GM18511 (cell line): ENCODE measurements around the gene PER1.
"Not testable (repeated sequence)": the region's sequence is repeated elsewhere in the genome, so short reads cannot be mapped to it uniquely, and the experiment has no call there.

ENCODE experiments used
- ATAC-seq: cut with Tn5 transposase; IDR thresholded peaks from one replicate; pipeline ENCODE4 v1.9.1; 2021; ENCODE audit warnings: mild to moderate bottlenecking, moderate library complexity; ENCODE audit not compliant: unreplicated experiment

Gene PER1

DNA sequence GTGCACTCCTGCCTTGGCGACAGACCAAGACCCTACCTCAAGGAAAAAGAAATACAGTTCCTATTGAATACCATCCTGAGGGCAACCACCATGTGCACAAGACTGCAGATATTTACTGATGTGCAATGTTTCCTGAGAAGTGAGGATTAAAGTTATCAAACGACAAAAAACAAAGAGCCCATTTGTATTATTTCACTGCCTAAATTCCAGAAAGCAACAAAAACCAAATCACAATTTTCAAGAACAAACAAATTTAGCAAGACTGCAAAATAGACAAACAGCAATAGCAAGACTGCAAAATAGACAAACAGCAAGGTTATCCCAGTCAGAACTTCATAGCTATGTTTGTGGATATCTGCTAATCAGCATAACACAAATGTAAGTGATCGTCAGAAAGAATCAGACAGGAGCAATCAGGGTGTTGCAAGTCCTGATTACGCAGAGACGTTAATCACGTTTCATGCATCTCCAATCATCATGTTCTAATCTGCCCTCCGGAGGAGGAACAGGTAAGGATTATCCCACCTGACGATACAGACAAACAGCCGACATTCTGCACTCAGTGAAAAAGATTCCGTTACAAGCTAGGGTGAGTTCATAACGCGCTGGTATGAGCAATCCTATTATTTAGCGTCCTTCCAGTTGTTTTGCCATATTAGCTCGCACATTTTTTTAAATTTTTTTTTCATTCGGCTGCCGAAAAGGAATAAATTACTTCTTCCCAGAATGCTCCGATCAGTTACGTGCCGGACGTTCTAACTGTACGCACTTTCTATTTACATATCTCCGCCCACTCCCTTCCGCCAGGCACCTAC is 21.1 kb upstream of the PER1 start:
- ATAC-seq = peak; percentile 64

DNA sequence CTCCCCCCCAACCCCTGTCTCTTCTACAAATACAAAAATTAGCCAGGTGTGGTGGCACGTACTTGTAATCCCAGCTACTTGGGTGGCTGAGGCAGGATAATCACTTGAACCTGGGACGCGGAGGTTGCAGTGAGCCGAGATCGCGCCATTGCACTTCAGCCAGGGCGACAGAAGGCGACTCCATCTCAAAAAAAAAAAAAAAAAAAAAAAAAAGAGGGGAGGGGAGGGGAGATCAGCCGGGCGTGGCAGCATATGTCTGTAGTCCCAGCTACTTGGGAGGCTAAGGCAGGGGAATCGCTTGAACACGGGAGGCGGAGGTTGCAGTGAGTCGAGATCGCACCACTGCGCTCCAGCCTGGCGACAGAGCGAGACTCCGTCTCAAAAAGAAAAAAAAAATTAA is 18.0 kb upstream of the PER1 start:
- ATAC-seq = not testable (repeated sequence)

DNA sequence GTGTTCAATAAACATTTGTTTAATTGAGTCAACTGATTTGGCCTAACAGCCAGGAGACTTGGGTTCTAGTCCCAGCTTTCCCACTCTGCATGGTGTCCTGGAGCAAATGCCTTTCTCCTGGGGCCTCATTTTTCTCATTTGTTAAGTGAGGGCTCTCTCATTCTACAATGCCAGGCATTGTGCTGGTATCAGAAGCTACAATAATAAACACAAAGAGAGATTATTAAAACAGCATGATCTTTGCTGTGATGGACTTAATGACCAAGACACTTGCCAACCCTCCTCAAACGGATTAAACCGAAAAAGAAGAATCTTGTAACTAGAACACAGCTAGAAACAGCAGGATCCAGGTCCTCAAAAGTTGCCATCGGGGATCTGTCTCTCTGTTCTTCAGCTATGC is 15.3 kb upstream of the PER1 start:
- ATAC-seq = no peak

DNA sequence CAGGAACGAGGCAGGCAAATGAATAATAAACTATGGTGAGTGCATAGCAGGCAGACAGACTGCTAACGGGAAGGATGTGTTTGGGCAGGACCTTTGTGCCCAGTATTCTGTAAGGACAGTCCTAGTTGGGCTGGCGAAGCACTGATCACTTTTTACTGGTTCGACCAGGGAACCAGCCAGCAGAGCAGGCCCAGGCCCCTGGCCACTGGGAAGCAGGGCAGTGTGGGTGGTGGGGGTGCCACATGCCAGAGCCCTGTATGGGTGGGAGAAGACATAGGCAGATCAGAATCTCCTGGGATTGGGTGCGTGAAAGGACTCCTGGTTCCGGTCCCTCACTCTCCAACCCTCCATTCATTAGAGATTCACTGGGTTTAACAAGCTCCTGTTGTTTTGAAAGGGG is 14.5 kb upstream of the PER1 start:
- no peak for ATAC-seq

DNA sequence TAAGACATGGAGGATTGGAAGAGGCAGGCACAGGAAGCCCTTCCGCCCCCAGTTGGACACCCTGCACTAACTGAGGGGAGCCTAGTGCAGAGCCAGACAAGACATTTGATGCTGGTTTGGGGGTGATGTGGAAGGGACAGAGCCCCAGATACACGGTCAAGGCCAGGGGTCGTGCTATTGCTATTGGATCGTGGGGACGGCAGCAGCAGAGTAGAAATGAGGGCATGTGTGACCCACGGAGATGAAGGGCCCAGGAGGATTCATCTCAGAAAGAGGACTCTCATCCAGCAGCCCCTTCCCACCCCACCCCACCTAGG is 12.6 kb upstream of the PER1 start:
- ATAC-seq = no peak

DNA sequence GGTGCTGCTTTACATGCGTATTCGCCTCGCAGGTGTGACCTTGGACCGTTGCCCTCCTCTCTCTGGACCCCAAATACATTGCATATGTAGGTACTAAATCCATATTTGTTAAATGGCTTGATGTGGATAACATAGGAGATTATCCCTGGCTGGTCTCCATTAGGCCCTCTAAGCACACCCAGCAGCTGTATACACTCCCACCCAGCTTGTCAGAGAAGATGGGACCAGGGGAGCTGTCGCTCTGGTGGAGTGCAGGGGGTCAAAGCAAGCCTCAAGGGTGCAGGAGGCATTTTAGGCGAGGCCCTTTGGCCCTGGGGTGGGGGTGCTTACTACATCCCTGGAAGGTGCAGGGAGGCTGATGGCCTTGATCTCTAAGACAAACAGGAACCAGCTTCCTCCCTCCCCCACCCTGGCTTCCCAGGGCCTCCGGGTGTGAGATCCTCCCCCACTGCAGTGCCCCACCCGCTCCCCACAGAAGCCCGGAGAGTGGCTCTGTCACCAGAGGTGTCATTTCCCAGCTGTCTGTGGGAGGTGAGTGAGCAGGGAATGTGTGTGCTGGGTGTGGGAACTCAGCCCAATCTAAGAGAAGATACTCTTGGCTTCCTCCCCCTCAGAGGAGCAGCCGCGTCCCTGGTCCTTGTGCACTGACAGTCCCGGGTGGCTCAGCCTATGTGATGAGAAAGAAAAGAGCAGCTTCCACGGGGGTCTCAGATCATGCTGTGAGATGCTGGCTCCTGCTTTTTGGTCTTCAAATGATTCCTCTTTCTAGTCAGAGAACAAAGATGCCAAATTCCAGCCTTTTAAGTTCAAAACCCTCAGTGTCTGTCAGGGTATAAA is 12.0 kb upstream of the PER1 start:
- no peak for ATAC-seq

DNA sequence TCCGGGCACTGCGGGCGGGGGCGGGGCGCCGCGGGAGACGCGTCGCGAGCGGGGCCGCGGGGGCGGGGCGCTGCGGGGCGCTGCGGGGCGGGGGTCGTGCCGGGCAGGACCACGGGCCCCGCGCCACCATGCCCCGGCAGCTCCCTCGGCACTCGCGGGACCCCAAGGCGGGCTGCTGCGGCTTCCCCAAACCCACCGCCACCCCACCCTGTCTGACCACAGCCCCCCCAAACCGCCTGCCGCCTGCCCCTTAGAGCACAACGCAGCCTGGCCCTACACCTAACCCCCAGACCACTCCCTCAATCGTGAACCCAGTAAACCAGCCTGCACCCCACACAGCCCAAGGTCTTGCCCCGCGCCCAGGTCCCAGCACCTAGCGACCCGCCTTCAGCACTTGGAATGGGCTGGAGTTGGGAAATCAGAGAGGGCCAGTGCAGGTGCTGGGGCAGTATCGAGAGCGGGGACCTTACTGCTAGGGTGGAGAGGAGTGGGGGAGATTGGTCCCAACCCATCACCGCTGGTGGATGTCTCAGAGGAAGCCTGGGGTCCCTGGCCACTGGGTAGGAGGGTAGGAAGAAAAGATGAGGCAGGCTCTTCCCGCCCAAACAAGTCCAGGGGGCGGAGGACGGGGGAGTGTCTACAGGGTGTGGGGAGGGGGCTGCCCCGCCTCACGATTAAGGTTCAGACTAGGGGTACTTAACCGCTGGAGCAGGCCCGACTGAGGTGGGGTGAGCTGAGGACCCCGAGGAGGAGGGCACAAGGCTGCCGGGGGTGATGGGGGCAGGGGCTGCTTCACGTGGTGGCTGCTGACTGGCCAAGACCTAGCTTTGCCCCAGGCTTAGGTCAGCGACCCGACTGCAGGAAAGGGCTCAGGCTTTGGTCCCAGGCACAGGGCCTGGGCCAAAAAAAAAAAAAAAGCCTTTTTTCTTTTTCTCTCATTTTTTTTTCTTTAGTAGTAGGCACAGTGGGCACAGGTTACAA is 11.1 kb upstream of the PER1 start:
- peak; percentile 16 for ATAC-seq

DNA sequence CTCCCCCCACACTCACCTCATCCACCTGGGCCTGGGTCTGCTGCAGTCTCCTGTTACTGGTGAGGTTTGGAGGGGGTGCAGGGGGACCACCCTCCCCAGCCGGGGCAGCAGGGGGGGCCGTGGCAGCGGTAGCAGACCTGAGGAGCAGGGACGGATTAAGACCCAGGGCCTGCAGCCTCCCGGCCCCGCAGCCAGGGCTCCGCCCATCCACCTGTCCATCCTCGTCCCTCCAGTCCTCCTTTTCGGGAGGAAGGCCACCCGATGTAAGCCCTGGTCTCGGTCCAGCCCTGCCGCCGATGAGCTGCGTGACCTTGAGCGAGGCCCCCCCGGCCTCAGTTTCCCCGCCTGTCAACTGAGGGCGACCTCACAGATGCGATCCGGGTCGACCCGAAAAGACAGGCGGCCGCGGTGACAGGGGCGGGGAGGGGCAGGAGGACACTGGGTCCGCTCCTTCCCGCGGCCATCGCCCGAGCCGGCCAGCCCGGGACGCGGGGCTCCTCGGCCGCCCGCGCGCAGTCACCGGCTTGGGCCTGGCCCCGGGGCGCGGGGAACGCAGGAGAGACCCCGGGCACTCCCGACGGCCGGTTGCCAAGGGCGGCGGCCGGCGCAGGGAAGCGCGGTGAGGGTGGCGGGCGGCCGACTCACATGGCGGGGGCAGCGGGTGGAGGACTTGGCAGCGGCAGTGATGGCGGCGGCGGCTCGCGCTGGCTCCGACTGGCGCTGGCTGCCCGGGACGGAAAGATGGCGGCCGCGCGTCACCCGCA is 10.2 kb upstream of the PER1 start, which contains the start of gene VAMP2:
TSS of gene VAMP2 (minus strand) at position 716 of the 764 bp plus-strand sequence. CDS start at position 647, 69 bp downstream.
- peak; percentile 63 for ATAC-seq

DNA sequence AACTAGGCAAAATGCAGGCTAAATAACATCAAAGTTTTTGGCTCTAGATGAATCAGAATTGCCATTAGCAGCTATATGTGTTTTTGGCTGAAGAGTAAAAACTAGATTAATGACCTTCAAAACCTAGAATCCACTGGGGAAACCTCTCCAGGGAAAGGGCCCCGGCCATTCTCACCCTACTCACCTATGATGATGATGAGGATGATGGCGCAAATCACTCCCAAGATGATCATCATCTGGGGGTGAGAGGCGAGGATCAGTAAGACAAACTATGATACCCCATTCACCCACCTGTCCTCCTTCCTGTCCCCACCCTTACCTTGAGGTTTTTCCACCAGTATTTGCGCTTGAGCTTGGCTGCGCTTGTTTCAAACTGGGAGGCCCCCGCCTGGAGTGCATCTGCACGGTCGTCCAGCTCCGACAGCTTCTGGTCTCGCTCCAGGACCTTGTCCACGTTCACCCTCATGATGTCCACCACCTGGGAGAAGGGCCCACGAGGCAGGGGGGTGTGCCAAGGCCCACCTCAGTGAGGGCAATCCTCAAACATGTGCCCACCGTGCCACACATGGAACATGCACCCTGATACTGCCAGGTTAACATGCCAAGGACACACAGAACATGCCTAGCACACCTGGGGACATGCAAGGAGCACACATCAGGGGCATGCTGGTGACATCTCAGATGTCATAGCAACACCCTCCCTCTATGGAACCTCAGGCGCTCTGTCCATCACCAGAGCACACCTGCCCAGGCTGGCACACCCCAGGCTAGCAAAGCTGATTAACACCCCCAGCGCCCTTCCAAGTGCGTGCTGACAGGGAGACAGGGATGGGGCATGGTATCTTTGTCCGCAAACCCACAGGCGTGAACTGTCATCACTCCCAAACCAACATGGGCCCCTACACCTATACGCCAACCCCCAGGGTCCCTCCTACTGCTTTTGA is 9.4 kb upstream of the PER1 start:
- no peak for ATAC-seq

DNA sequence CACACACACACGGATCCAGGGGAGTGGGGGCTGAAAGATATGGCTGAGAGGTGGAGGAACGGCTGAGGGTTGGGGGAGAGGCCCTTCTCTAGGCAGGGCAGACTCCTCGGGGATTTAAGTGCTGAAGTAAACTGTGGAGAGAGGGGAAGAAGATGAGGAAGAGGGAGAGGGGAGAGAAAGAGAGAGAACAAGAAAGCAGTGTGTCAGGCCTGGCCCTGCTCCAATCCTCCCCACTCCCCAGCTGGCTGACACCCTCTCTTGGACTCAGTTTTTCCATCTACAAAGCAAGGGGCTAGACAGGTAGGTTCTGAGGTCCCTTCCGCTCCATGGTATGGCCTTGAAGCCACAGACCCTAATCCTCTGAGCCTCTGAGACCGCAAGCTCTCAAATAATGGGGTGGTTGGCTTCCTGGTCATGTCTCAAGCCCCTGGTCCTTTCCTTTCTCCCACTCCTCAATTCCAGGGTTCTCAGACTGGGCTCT is 8.6 kb upstream of the PER1 start:
- no peak for ATAC-seq

DNA sequence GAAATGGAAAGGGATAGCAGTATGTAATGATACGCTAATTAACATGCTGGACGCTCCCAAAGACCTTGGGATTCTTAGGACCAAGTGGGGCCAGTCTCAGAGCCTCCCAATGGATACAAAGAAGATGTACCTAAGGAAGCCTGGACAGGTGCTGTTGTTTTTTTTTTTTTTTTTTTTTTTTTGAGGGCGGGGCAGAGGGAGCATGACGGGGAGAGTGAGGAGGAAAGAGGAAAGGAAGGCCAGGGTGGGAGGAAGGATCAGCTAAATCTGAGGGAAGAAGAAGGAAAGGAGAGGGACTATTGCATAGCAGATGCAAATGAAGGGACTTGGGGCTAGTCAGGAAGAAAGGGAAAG is 8.0 kb upstream of the PER1 start:
- no peak for ATAC-seq

DNA sequence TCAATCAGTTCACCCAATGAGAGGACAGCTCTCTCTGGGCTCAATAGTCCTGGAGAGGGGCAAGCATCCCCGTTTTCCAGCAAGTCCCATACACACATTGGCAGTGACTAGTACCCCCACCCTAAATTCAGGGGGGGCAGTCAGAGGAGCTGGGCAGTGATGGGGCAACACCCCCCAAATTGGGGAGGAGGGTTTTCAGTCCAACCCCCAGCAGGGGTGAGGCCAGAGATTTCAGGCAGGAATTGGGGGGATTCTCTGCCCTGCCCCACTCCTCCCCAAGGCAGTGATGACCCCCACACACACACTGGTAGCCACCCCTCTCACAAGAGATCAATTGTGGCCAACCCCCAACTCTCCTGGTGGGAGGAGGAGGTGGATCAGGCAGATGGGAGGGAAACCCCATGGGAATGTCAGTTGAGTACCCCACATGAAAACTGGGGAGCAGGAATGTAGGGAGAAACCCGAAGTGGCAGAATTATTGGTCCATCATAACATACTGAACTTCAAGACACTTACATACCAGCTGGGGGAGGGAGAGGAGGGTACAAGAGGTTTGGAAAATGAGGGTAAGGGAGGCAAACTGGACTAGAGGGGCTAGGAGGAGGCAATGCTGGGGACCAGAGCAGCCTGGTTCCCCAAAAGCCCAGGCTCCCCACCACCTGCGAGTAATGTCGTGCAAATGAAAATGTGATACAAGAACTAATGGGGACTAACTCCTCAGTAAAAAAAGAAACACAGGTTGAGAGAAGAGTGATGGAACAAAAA is 7.4 kb upstream of the PER1 start:
- no peak for ATAC-seq

DNA sequence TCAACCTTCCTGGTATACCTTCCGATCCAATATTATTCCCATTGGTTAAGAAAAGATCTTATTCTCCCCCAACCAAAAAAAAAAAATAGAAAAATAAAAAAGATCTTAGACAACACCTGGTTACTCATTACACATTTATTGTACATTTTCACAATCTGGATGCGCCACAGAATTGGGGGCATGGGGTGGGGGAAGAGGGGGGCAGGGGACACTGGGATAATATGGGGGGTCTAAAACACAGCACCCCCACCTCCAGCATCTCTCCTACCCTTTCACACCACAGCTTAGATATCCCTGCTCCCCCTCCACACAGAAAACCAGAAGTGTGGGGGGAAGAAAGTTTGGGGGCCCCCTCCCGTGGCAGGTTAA is 6.8 kb upstream of the PER1 start:
- ATAC-seq = no peak

DNA sequence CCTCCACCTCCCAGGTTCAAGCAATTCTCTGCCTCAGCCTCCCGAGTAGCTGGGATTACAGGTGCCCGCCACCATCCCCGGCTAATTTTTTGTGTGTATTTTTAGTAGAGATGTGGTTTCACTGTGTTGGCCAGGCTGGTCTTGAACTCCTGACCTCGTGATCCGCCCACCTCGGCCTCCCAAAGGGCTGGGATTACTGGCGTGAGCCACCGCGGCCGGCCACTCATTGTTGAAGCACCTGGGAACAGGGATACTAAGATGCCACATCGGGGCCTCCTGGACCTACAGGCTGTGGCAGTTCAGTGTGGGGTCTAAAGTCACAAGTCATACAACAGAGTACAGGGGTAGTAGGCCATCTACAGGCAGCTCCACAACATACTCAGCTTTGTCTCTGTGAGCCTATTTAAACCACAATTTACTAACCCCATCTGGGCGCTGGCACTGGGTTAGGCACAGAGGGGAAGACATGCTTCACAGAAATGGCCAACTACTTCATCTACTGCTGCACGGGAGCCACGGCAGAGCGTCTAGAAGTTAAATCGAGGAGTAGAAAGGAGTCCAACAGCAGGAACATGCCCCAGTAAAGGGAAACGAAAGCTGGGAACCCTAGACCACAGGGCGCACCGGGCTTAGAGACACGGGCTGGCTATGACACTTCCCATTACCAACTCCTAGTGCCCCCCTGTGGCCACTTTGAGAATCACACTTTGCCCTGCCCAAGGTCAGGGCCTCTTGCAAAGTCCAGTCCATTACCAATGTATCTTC is 6.2 kb upstream of the PER1 start:
- no peak for ATAC-seq

DNA sequence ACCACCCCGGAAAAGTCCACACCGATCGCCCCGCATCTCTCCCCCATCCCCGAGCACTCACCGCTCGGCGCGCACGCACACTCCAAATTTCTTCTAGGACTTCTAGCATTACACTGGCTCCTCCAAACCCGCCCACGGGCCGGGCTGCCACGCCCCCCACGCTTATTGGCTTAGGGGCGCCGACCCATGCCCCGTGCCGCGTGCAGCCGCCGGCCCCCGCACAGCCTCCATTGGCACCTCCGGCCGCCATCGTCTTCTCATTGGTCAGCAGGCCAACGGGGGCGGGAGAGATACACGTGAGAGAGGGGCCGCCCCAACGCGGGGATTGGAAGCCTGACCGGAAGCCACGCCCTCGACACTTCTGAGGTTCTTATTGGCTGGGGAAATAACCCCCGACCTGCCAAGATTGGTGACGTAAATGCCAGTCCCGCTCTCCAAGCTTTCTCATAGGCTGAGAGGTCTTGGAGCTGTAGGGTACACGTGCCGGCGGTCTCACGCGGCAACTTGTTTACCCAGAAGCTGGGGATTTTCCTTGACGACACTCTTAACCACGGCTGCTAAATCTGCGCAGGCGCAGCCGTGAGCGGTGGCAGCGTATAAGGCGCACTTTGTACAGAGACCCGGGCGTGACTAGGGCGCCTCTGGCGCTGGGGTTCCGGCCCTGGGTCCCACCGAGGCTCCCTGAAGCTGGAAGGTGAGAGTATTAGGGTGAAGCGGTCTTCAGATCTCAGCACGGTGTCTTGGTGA is 4.2 kb upstream of the PER1 start:
- ATAC-seq = peak; percentile 83

DNA sequence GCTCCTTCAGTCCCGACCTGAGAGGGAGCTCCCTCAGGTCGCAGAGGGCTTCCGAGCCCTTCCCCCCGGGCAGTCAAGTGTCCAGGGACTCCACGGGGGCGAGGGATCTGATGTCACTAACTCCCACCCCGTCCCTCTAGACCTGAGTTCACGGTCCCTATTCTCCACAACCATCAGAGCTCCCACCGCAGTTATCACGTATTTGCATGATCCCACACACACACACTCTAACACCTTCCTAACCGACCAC is 3.7 kb upstream of the PER1 start:
- peak; percentile 0 for ATAC-seq

DNA sequence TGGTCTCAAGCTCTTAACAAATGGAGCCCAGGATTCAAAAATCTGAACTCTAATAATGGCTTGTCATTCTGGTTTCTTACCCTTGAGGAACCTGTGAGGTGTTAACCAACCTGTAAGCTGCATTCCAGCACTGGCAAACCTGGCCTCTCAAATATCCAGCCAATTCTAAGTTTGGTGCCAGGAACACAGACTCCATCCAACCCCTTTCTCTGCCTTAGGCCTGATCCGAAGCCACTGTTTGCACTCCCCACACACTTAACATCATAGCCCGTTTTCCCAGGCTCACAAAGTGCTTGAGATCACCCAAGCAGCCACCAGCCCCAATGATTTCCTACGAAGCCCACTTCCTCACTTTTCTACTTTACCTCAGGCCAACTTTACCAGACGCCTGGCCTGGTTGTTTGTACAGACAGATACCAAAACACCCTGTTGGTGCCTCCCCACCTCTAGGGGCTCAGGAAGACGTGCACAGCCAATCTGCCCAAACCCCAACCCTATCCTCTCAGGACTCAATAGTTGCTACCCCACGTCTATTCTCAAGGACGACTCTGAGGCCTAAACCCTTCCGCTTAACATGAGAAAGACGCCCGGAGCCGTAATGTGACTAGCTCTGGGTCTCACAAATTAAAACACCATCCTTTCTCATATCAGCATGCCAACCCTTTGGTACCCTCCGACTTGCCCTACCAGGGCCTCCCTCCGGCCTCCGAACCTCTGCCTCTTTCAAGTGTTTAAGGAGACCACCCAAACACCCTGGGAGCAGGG is 3.2 kb upstream of the PER1 start:
- ATAC-seq = no peak
